Measurements from ENCODE around the gene TSPAN32.

DNA sequence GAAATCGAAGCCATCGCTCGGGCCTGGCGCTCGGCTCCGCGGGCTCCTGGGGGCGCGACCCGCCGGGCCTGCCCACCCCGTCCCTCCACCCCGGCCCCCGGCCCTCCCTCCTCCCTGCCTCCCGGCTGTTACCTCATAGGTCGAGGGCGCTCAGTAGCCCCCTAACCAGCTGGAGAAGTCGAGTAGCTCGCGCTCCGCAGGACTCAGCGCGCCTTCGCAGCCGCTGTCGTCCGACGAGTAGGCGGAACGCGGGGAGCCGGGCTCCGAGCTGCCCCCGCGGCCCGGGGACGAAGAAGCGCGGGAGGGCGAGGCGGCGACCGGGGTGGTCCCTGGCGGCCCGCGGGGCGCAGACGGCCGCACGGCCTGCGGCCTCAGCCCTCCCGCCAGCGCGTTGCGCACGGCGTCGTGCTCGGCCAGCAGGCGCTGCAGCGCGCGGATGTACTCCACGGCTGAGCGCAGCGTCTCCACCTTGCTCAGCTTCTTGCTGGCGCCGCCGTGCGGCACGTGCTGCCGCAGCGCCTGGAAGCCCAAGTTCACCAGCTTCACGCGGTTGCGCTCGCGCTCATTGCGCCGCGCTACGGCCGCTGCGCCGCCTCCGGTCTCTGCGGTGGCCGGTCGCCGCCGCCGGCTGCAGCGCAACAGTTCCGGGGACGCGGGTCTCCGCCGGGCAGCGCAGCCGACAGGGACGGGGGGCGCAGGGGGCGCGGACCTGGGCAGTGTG, 32.1 kb upstream of the TSPAN32 start:
- TF ChIP-seq, protein P1, sequence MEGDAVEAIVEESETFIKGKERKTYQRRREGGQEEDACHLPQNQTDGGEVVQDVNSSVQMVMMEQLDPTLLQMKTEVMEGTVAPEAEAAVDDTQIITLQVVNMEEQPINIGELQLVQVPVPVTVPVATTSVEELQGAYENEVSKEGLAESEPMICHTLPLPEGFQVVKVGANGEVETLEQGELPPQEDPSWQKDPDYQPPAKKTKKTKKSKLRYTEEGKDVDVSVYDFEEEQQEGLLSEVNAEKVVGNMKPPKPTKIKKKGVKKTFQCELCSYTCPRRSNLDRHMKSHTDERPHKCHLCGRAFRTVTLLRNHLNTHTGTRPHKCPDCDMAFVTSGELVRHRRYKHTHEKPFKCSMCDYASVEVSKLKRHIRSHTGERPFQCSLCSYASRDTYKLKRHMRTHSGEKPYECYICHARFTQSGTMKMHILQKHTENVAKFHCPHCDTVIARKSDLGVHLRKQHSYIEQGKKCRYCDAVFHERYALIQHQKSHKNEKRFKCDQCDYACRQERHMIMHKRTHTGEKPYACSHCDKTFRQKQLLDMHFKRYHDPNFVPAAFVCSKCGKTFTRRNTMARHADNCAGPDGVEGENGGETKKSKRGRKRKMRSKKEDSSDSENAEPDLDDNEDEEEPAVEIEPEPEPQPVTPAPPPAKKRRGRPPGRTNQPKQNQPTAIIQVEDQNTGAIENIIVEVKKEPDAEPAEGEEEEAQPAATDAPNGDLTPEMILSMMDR (IDR thresholded peaks at IDR 0.05 in 4 of 5, conservative IDR thresholded peaks at IDR 0.05 in 1 of 5), result no peak
- TF ChIP-seq POLR2A (IDR thresholded peaks at IDR 0.05), result no peak
